GM12864 (cell line): Measurements from ENCODE around the gene C16orf95.

Source experiments
- DNase-seq: peaks from one replicate; pipeline ENCODE4 v3.0.0-alpha.2; 2011; ENCODE audit warnings: low read depth
- H3K4me3 ChIP-seq: 2 replicates; pipeline ENCODE4 v1.5.1; 2011; ENCODE audit warnings: mild to moderate bottlenecking, low read depth, low read length, control low read depth
- TF ChIP-seq, protein P1 (sequence below): IDR thresholded peaks from 2 replicates; pipeline ENCODE4 v1.5.1; 2011; ENCODE audit warnings: low read depth, mild to moderate bottlenecking, moderate library complexity, low read length, control low read depth, inconsistent platforms; ENCODE audit errors: missing control alignments

C16orf95 gene

GRCh38 chr16:87297407-87297806 is 19.8 kb downstream of the C16orf95 start:
- TF ChIP-seq, protein P1, sequence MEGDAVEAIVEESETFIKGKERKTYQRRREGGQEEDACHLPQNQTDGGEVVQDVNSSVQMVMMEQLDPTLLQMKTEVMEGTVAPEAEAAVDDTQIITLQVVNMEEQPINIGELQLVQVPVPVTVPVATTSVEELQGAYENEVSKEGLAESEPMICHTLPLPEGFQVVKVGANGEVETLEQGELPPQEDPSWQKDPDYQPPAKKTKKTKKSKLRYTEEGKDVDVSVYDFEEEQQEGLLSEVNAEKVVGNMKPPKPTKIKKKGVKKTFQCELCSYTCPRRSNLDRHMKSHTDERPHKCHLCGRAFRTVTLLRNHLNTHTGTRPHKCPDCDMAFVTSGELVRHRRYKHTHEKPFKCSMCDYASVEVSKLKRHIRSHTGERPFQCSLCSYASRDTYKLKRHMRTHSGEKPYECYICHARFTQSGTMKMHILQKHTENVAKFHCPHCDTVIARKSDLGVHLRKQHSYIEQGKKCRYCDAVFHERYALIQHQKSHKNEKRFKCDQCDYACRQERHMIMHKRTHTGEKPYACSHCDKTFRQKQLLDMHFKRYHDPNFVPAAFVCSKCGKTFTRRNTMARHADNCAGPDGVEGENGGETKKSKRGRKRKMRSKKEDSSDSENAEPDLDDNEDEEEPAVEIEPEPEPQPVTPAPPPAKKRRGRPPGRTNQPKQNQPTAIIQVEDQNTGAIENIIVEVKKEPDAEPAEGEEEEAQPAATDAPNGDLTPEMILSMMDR, result no peak
- no peak for DNase-seq
- H3K4me3 ChIP-seq, result no peak overlapping the region

GRCh38 chr16:87295661-87296531 is 21.3 kb downstream of the C16orf95 start:
- TF ChIP-seq, protein P1, result no peak
- DNase-seq, result no peak
- no peak overlapping the region for H3K4me3 ChIP-seq

- H3K4me3 ChIP-seq, result no peak overlapping the region
- TF ChIP-seq, protein P1, result no peak
- DNase-seq, result no peak
These were observed 21.9 kb downstream of the C16orf95 start for GRCh38 chr16:87295259-87295658.

DNA sequence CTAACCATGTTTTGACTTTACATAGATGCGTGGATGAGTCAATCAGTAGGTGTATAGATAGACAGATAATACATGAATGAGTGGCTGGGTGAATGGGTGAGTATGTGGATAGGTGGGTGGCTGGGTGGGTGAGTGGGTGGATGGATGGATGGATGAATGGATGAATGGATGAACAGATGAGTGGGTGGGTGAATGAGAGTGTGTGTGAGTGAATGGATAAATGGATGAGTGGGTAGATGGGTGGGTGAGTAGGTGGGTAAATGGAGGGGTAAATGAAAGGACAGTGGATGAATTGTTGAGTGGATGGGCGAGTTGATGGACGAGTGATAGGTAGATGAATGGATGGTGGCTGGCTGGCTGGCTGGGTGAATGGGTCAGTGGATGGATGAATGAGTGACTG is 23.2 kb downstream of the C16orf95 start:
- no peak overlapping the region for H3K4me3 ChIP-seq
- TF ChIP-seq, protein P1, result no peak
- DNase-seq, result no peak

DNA sequence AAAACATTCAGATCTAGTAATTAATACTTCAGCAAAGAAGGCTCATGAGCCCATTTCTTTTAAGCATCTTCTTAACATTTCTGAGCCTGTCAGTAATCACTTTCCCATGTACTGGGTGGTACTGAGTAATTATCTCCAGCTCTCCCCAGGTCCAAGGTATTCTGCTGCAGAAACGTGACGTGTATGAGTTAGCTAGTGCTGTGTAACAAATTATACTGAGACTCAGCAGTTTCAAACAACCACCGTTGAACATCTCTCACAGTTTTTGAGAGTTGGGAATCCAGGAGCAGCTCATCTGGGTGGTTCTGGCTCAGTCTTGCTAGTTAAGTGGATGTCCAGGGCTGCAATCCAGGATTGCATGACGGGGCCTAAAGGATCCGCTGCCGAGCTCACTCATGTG is 25.2 kb downstream of the C16orf95 start:
- TF ChIP-seq, protein P1, result no peak
- DNase-seq, result no peak
- no peak overlapping the region for H3K4me3 ChIP-seq

- TF ChIP-seq, protein P1, result no peak
- no peak overlapping the region for H3K4me3 ChIP-seq
- DNase-seq, result no peak
These were observed 28.3 kb downstream of the C16orf95 start for GRCh38 chr16:87288753-87289362.
